GM21528 (cell line): ENCODE measurements around the gene RGL1.

Experiments used
- ATAC-seq: cut with Tn5 transposase; IDR thresholded peaks from one replicate; pipeline ENCODE4 v1.9.1; 2021; ENCODE audit warnings: mild to moderate bottlenecking, moderate library complexity; ENCODE audit not compliant: unreplicated experiment, low FRiP score

Gene RGL1

GRCh38 chr1:183910845-183911244, 105.9 kb downstream of the RGL1 start:
- ATAC-seq, result no peak

- ATAC-seq, result peak; percentile 69
Measured at GRCh38 chr1:183911285-183911684, 106.4 kb downstream of the RGL1 start.

- peak; percentile 50 for ATAC-seq
Measured at GRCh38 chr1:183912265-183912886, 107.5 kb downstream of the RGL1 start.

GRCh38 chr1:183913567-183913993, 108.7 kb downstream of the RGL1 start:
- no peak for ATAC-seq

GRCh38 chr1:183914276-183914675, 109.4 kb downstream of the RGL1 start:
- ATAC-seq, result no peak

GRCh38 chr1:183914891-183915290, 110.0 kb downstream of the RGL1 start:
- no peak for ATAC-seq

- no peak for ATAC-seq
Measured at GRCh38 chr1:183915625-183916510, 110.9 kb downstream of the RGL1 start.

GRCh38 chr1:183916574-183916973, 111.7 kb downstream of the RGL1 start:
- no peak for ATAC-seq

GRCh38 chr1:183918589-183918988, 113.7 kb downstream of the RGL1 start:
- ATAC-seq, result no peak

GRCh38 chr1:183920651-183921050, 115.7 kb downstream of the RGL1 start:
- no peak for ATAC-seq

GRCh38 chr1:183922197-183922596, 117.3 kb downstream of the RGL1 start:
- no peak for ATAC-seq

GRCh38 chr1:183925947-183926346, 121.0 kb downstream of the RGL1 start:
- no peak for ATAC-seq

GRCh38 chr1:183926983-183927382, 122.1 kb downstream of the RGL1 start:
- no peak for ATAC-seq

- ATAC-seq, result no peak
Measured at GRCh38 chr1:183931646-183932271, 126.8 kb downstream of the RGL1 start.

- no peak for ATAC-seq
Measured at GRCh38 chr1:183932412-183932811, 127.5 kb downstream of the RGL1 start.

- ATAC-seq, result no peak
Measured at GRCh38 chr1:183933528-183934179, 128.7 kb downstream of the RGL1 start.

GRCh38 chr1:183934314-183934713, 129.4 kb downstream of the RGL1 start:
- no peak for ATAC-seq

- no peak for ATAC-seq
Measured at GRCh38 chr1:183936009-183936408, 131.1 kb downstream of the RGL1 start.

GRCh38 chr1:183936791-183937190, 131.9 kb downstream of the RGL1 start:
- no peak for ATAC-seq

GRCh38 chr1:183937611-183938010, 132.7 kb downstream of the RGL1 start:
- ATAC-seq, result no peak

GRCh38 chr1:183941001-183941400, 136.1 kb downstream of the RGL1 start:
- ATAC-seq, result no peak
